ENCODE results near the gene MTR.
"Not testable (repeated sequence)": the region's sequence is repeated elsewhere in the genome, so short reads cannot be mapped to it uniquely, and the experiment has no call there.

DNA sequence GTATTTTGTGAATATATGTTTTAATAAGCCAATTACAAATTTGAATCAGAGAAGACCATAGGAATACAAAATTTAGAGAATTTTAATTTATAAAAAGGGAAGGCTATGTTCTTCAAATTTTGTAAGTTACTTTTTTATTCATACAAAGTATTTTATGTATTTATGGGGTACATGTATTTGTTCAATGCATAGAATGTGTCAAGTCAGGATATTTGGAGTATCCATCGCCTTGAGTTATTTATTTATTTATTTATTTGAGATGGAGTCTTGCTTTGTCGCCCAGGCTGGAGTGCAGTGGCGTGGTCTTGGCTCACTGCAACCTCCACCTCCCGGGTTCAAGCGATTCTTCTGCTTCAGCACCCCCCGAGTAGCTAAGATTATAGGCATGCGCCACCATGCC lies 116.0 kb downstream of the MTR start:
- TF ChIP-seq, protein P1, sequence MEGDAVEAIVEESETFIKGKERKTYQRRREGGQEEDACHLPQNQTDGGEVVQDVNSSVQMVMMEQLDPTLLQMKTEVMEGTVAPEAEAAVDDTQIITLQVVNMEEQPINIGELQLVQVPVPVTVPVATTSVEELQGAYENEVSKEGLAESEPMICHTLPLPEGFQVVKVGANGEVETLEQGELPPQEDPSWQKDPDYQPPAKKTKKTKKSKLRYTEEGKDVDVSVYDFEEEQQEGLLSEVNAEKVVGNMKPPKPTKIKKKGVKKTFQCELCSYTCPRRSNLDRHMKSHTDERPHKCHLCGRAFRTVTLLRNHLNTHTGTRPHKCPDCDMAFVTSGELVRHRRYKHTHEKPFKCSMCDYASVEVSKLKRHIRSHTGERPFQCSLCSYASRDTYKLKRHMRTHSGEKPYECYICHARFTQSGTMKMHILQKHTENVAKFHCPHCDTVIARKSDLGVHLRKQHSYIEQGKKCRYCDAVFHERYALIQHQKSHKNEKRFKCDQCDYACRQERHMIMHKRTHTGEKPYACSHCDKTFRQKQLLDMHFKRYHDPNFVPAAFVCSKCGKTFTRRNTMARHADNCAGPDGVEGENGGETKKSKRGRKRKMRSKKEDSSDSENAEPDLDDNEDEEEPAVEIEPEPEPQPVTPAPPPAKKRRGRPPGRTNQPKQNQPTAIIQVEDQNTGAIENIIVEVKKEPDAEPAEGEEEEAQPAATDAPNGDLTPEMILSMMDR (conservative IDR thresholded peaks at IDR 0.05; ENCODE audit: low read depth, low read length): not testable (repeated sequence)
- TF ChIP-seq EZH2phosphoT487 (IDR thresholded peaks at IDR 0.05; ENCODE audit: borderline replicate concordance, low read length): not testable (repeated sequence)
